ENCODE data around the gene NIN.

The NIN gene

GRCh38 chr14:50784683-50785456 is 46.1 kb downstream of the NIN start:
- no peak for DNase-seq

GRCh38 chr14:50783563-50783962 is 47.4 kb downstream of the NIN start:
- DNase-seq, result no peak

- no peak for DNase-seq
These were observed 50.6 kb downstream of the NIN start for GRCh38 chr14:50780393-50780792.

- no peak for DNase-seq
These were observed 52.1 kb downstream of the NIN start for GRCh38 chr14:50778721-50779483.

GRCh38 chr14:50776522-50776921 is 54.4 kb downstream of the NIN start:
- no peak for DNase-seq

GRCh38 chr14:50775357-50775756 is 55.6 kb downstream of the NIN start:
- DNase-seq, result no peak

GRCh38 chr14:50774542-50775267 is 56.3 kb downstream of the NIN start:
- DNase-seq, result no peak

GRCh38 chr14:50773632-50774541 is 57.1 kb downstream of the NIN start:
- DNase-seq, result no peak

- no peak for DNase-seq
These were observed 58.5 kb downstream of the NIN start for GRCh38 chr14:50772412-50772811.

GRCh38 chr14:50770586-50770985 is 60.4 kb downstream of the NIN start:
- DNase-seq, result no peak

- no peak for DNase-seq
These were observed 61.0 kb downstream of the NIN start for GRCh38 chr14:50769863-50770500.

- DNase-seq, result no peak
These were observed 62.3 kb downstream of the NIN start for GRCh38 chr14:50768680-50769079.

GRCh38 chr14:50766338-50766886 is 64.5 kb downstream of the NIN start:
- DNase-seq, result no peak

GRCh38 chr14:50763382-50764007 is 67.5 kb downstream of the NIN start:
- DNase-seq, result no peak

- DNase-seq, result no peak
These were observed 68.0 kb downstream of the NIN start for GRCh38 chr14:50762931-50763300.

- no peak for DNase-seq
These were observed 68.7 kb downstream of the NIN start for GRCh38 chr14:50762001-50762930.

GRCh38 chr14:50759800-50760543 is 71.0 kb downstream of the NIN start:
- DNase-seq, result no peak

GRCh38 chr14:50758945-50759344 is 72.0 kb downstream of the NIN start:
- DNase-seq, result no peak

- DNase-seq, result no peak
These were observed 72.7 kb downstream of the NIN start for GRCh38 chr14:50758305-50758704.
